Right atrium auricular region (tissue), 2 donors: ENCODE data around the gene GPRC5B. TPM values are rescaled to one million over a fixed set of nuclear protein-coding genes. Genes with fewer than 3 reads are reported as not detected.
A peak's percentile ranks its signal among the peaks of the same experiment; 100 is the strongest.

ENCODE experiments used
- DNase-seq: peaks from one replicate; pipeline ENCODE4 v3.0.0-alpha.2; 2019; ENCODE audit warnings: low spot score
- H3K27ac ChIP-seq, 2 donors: fragments of 200-600 bp; sonication (generic); 1 replicate in 1 of 2; 2 replicates in 1 of 2; pipeline ENCODE4 v1.5.1; 2016 to 2019
- H3K27me3 ChIP-seq, 2 donors: fragments of 200-600 bp; sonication (generic); one replicate each; pipeline versions ENCODE4 v1.5.1 to v1.6.0; 2017 to 2019
- H3K36me3 ChIP-seq: fragments of 200-600 bp; sonication (generic); one replicate; pipeline ENCODE4 v1.5.1; 2016
- H3K4me1 ChIP-seq, 2 donors: fragments of 200-600 bp; sonication (generic); one replicate each; pipeline versions ENCODE4 v1.5.1 to v1.6.0; 2017 to 2019
- H3K4me3 ChIP-seq, 2 donors: fragments of 200-600 bp; sonication (generic); 1 replicate in 1 of 2; 2 replicates in 1 of 2; pipeline ENCODE4 v1.5.1; 2017 to 2019; ENCODE audit warnings: mild to moderate bottlenecking in 1 of 2, moderate library complexity in 1 of 2
- H3K9me3 ChIP-seq, 2 donors: fragments of 200-600 bp; sonication (generic); one replicate each; pipeline ENCODE4 v1.5.1; 2019
- CTCF ChIP-seq, 2 donors: fragments of 200-600 bp; sonication (generic); IDR thresholded peaks; one replicate each; pipeline ENCODE4 v1.5.1; 2019; ENCODE audit warnings: antibody characterized with exemption in 2 of 2
- total RNA-seq, 2 donors: library from RNA; depleted of rRNA; stranded (reverse); fragments of >200 nt; gene quantifications; one replicate each; pipeline ENCODE4 v1.1.0, GENCODE V29; 2016

GPRC5B gene
- total RNA-seq, 2 donors from 2014 or later: 39.4 to 40.0 TPM

- Histone ChIP-seq H3K27ac (no peak overlapping the region), H3K4me1 (peaks cover 0 to 69% of the 10 kb centered on the region in 2 donors), H3K27me3 (no peaks in the 10 kb centered on the region), H3K4me3 (no peak overlapping the region), H3K36me3 (peaks cover 6% of the 10 kb centered on the region), H3K9me3 (no peaks in the 10 kb centered on the region)
- no peak for DNase-seq
- TF ChIP-seq CTCF (IDR thresholded peaks at IDR 0.05): no peak
These were observed 3.6 kb downstream of the GPRC5B start for GRCh38 chr16:19881028-19881427.

GRCh38 chr16:19879241-19879792, 5.3 kb downstream of the GPRC5B start:
- Histone ChIP-seq H3K27me3 (no peaks in the 10 kb centered on the region), H3K4me3 (no peak overlapping the region), H3K4me1 (peaks cover 0 to 74% of the 10 kb centered on the region in 2 donors), H3K27ac (peak overlapping the region in 1 of 2 donors; percentile 66), H3K36me3 (peaks cover 6% of the 10 kb centered on the region), H3K9me3 (no peaks in the 10 kb centered on the region)
- DNase-seq: no peak
- TF ChIP-seq CTCF (IDR thresholded peaks at IDR 0.05): no peak

GRCh38 chr16:19878757-19879156, 5.9 kb downstream of the GPRC5B start:
- Histone ChIP-seq H3K36me3 (peaks cover 6% of the 10 kb centered on the region), H3K4me3 (no peak overlapping the region), H3K9me3 (no peaks in the 10 kb centered on the region), H3K27me3 (no peaks in the 10 kb centered on the region), H3K4me1 (peaks cover 0 to 79% of the 10 kb centered on the region in 2 donors), H3K27ac (peak overlapping the region in 1 of 2 donors; percentile 66)
- no peak for TF ChIP-seq CTCF (IDR thresholded peaks at IDR 0.05)
- no peak for DNase-seq

GRCh38 chr16:19876501-19877059, 8.1 kb downstream of the GPRC5B start:
- H3K4me1 ChIP-seq: peaks cover 0 to 60% of the 10 kb centered on the region in 2 donors
- no peaks in the 10 kb centered on the region for H3K27me3 ChIP-seq
- peaks cover 16% of the 10 kb centered on the region for H3K36me3 ChIP-seq
- peak overlapping the region; percentile 13 to 66 for H3K27ac ChIP-seq
- DNase-seq: no peak
- no peak for TF ChIP-seq CTCF (IDR thresholded peaks at IDR 0.05)
- H3K4me3 ChIP-seq: no peak overlapping the region
- no peaks in the 10 kb centered on the region for H3K9me3 ChIP-seq

GRCh38 chr16:19875900-19876299, 8.7 kb downstream of the GPRC5B start:
- no peak for TF ChIP-seq CTCF (IDR thresholded peaks at IDR 0.05)
- no peak overlapping the region for H3K4me3 ChIP-seq
- H3K9me3 ChIP-seq: no peaks in the 10 kb centered on the region
- H3K27ac ChIP-seq: no peak overlapping the region
- H3K36me3 ChIP-seq: peaks cover 17% of the 10 kb centered on the region
- no peaks in the 10 kb centered on the region for H3K27me3 ChIP-seq
- H3K4me1 ChIP-seq: peaks cover 0 to 58% of the 10 kb centered on the region in 2 donors
- no peak for DNase-seq
